ENCODE results near the gene ABCB7. TPM values are rescaled to one million over a fixed set of nuclear protein-coding genes. Genes with fewer than 3 reads are reported as not detected.
A peak's percentile ranks its signal among the peaks of the same experiment; 100 is the strongest.
"Not testable (repeated sequence)": the region's sequence is repeated elsewhere in the genome, so short reads cannot be mapped to it uniquely, and the experiment has no call there.

ABCB7 gene
- total RNA-seq, 1 donor from 2014 or later = 21.4 TPM

GRCh38 chrX:75106772-75107171, 49.3 kb downstream of the ABCB7 start:
- DNase-seq (ENCODE audit: low read depth in 2 of 2) = no peak

GRCh38 chrX:75096331-75096730, 59.8 kb downstream of the ABCB7 start:
- DNase-seq (ENCODE audit: low read depth in 2 of 2) = peak in 1 of 2 donors; percentile 12

GRCh38 chrX:75086731-75087195, 69.3 kb downstream of the ABCB7 start:
- DNase-seq (ENCODE audit: low read depth in 2 of 2) = peak in 1 of 2 donors; percentile 0

- DNase-seq (ENCODE audit: low read depth in 2 of 2) = no peak
Observed at GRCh38 chrX:75084757-75085156, 71.3 kb downstream of the ABCB7 start.

DNA sequence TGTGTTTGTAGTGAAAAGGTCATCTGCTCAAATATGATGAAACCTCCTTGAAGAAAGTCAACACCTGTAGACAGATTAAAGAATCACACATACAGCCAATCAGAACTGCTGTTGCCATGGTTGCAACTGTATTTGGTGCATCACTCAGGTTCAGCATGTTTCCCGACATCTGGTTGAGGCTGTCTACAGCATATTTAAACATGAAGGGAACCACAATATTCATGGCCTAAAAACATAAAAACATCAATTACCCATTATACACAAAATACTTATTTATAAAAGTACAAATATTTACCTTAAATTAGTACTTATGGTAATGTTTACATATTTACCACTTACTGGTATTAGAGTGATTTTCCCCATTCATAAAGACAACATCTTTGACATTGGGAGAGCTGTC, 79.7 kb downstream of the ABCB7 start:
- DNase-seq (ENCODE audit: low read depth in 2 of 2) = no peak

DNA sequence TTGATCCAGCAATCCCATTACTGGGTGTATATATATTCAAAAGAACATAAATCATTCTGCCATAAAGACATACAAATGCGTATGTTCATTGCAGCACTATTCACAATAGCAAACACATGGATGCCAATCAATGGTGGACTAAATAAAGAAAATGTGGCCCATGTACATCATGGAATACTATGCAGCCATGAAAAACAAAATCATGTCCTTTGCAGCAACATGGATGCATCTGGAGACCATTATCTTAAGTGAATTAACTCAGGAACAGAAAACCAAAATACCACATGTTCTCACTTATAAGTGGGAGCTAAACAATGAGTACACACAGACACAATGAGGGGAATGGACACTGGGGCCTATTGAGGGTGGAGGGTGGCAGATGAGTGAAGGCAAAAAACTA, 81.6 kb downstream of the ABCB7 start:
- DNase-seq (ENCODE audit: low read depth in 2 of 2) = no peak

GRCh38 chrX:75071334-75071733, 84.7 kb downstream of the ABCB7 start:
- DNase-seq (ENCODE audit: low read depth in 2 of 2) = no peak

GRCh38 chrX:75067931-75068330, 88.2 kb downstream of the ABCB7 start:
- no peak for DNase-seq (ENCODE audit: low read depth in 2 of 2)

- DNase-seq (ENCODE audit: low read depth in 2 of 2) = no peak
Observed at GRCh38 chrX:75061701-75062100, 94.4 kb downstream of the ABCB7 start.

DNA sequence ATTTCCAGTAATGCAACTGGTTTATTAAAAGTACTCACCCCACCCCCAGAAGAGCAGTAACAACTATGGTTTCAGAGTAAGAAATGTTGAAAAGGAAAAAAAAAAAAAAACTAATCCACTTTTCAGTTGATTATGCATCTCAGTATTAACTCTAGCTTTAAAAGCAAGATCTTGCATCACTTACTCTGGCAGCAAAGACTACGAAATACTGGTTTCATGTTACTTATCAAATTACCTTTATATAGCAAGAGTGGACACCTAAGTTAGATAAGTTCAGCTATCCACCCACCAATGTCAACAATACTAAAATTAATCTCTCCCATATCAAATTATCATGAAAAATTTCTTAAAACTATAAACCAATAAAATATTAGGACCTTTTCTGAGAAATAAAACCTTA, 105.0 kb downstream of the ABCB7 start:
- DNase-seq (ENCODE audit: low read depth in 2 of 2) = no peak

DNA sequence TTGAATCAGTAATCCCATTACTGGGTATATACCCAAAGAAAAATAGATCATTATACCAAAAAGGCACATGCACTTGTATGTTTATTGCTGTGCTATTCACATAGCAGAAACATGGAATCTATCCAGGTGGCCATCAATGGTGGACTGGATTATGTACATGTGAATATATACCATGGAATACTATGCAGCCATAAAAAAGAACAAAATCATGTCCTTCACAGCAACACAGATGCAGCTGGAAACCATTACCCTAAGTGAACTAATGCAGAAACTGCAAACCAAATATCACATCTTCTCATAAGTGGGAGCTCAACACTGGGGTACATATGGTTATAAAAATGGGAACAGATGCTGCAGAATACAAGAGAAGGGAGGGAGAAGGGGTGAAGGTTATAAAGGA, 110.7 kb downstream of the ABCB7 start:
- no peak for DNase-seq (ENCODE audit: low read depth in 2 of 2)

GRCh38 chrX:75044142-75044541, 111.9 kb downstream of the ABCB7 start:
- not testable (repeated sequence) for DNase-seq (ENCODE audit: low read depth in 2 of 2)

DNA sequence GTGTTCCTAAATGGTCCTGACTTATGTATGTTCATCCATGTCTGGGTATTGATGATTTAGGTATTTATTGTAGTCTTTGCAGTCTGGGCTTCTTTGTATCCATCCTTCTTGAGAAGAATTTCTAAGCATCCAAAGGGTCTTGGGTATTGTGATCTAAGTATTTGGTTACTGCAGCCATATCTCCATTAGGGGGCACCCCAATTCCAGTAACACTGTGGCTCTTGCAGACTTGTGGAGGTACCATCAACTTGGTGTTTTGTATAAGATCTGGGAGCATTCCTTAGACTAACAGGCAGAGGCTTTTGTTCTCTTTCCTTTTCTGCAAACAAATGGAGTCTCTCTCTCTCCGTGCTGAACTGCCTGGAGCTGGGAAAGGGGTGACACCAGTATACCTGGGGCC, 117.2 kb downstream of the ABCB7 start:
- peak; percentile 39 to 51 for DNase-seq (ENCODE audit: low read depth in 2 of 2)

Other genes with a start within 250 kb of the ABCB7 start
- gene NEXMIF, start 230.8 kb downstream of the ABCB7 start, total RNA-seq = under 0.01 TPM in 1 of 2 replicates, not detected in the other
- 12.4 and 18.5 TPM in 2 replicates for gene UPRT, start 117.8 kb upstream of the ABCB7 start, total RNA-seq

Data from lung microvascular endothelial cell (primary cell).